Parathyroid adenoma (tissue), 2 donors: ENCODE results near the gene VPS13D.
"Not testable (repeated sequence)": the region's sequence is repeated elsewhere in the genome, so short reads cannot be mapped to it uniquely, and the experiment has no call there.

Experiments
- H2AFZ ChIP-seq: fragments of 300-600 bp; sonication (generic); one replicate; pipeline ENCODE4 v1.7.0; 2017; ENCODE audit warnings: antibody characterized with exemption, mild to moderate bottlenecking
- H3K27ac ChIP-seq: fragments of 300-600 bp; sonication (generic); one replicate; pipeline ENCODE4 v1.7.0; 2017
- H3K27me3 ChIP-seq: fragments of 300-600 bp; sonication (generic); one replicate; pipeline ENCODE4 v1.7.0; 2017; ENCODE audit warnings: low read length; ENCODE audit not compliant: control insufficient read depth, insufficient read depth
- H3K36me3 ChIP-seq: fragments of 300-600 bp; sonication (generic); one replicate; pipeline ENCODE4 v1.7.0; 2017; ENCODE audit warnings: low read length; ENCODE audit not compliant: control insufficient read depth, insufficient read depth
- H3K4me1 ChIP-seq: fragments of 300-600 bp; sonication (generic); one replicate; pipeline ENCODE4 v1.7.0; 2017; ENCODE audit warnings: control low read depth
- H3K4me2 ChIP-seq: fragments of 300-600 bp; sonication (generic); one replicate; pipeline ENCODE4 v1.7.0; 2017; ENCODE audit warnings: low read length
- H3K4me3 ChIP-seq: fragments of 300-600 bp; sonication (generic); one replicate; pipeline ENCODE4 v1.7.0; 2017; ENCODE audit warnings: low read depth, low read length
- H3K79me2 ChIP-seq: fragments of 300-600 bp; sonication (generic); one replicate; pipeline ENCODE4 v1.7.0; 2017; ENCODE audit warnings: control low read depth
- H3K9ac ChIP-seq: fragments of 300-600 bp; sonication (generic); one replicate; pipeline ENCODE4 v1.7.0; 2017; ENCODE audit warnings: mild to moderate bottlenecking
- H3K9me3 ChIP-seq: fragments of 300-600 bp; sonication (generic); one replicate; pipeline ENCODE4 v1.7.0; 2017; ENCODE audit warnings: low read length; ENCODE audit not compliant: control insufficient read depth
- CTCF ChIP-seq: fragments of 300-600 bp; sonication (generic); IDR thresholded peaks from one replicate; pipeline ENCODE4 v1.7.0; 2017; ENCODE audit warnings: antibody characterized with exemption, mild to moderate bottlenecking
- donor health status: primary hyperparathyroidism.

VPS13D gene

GRCh38 chr1:12384836-12385456 lies 155.1 kb downstream of the VPS13D start:
- Histone ChIP-seq H3K4me1 (no peaks in the 10 kb centered on the region), H3K27ac (no peak overlapping the region), H3K4me2 (no peak overlapping the region), H3K4me3 (no peak overlapping the region), H3K9ac (no peak overlapping the region), H3K79me2 (no peaks in the 10 kb centered on the region), H2AFZ (no peak overlapping the region), H3K9me3 (no peaks in the 10 kb centered on the region), H3K36me3 (no peaks in the 10 kb centered on the region), H3K27me3 (no peaks in the 10 kb centered on the region)
- TF ChIP-seq CTCF: no peak

GRCh38 chr1:12386130-12386529 lies 156.3 kb downstream of the VPS13D start:
- H3K9me3 ChIP-seq: no peaks in the 10 kb centered on the region
- H3K4me1 ChIP-seq: no peaks in the 10 kb centered on the region
- H3K4me3 ChIP-seq: no peak overlapping the region
- H3K4me2 ChIP-seq: no peak overlapping the region
- no peaks in the 10 kb centered on the region for H3K27me3 ChIP-seq
- no peak overlapping the region for H2AFZ ChIP-seq
- H3K36me3 ChIP-seq: no peaks in the 10 kb centered on the region
- H3K27ac ChIP-seq: no peak overlapping the region
- no peak for TF ChIP-seq CTCF
- H3K9ac ChIP-seq: no peak overlapping the region
- H3K79me2 ChIP-seq: no peaks in the 10 kb centered on the region

- no peaks in the 10 kb centered on the region for H3K36me3 ChIP-seq
- no peak for TF ChIP-seq CTCF
These were observed 157.8 kb downstream of the VPS13D start for GRCh38 chr1:12387641-12388040.

GRCh38 chr1:12390296-12390695 lies 160.5 kb downstream of the VPS13D start:
- H3K27ac ChIP-seq, H3K79me2 ChIP-seq, H3K27me3 ChIP-seq, H3K4me3 ChIP-seq, H2AFZ ChIP-seq, H3K4me1 ChIP-seq, H3K4me2 ChIP-seq, H3K9ac ChIP-seq, H3K9me3 ChIP-seq, H3K36me3 ChIP-seq: not testable (repeated sequence)

More at GRCh38 chr1:12387641-12388040, 157.8 kb downstream of the VPS13D start:
- Histone ChIP-seq H2AFZ (no peak overlapping the region), H3K27ac (no peak overlapping the region), H3K79me2 (no peaks in the 10 kb centered on the region), H3K9me3 (no peaks in the 10 kb centered on the region), H3K27me3 (no peaks in the 10 kb centered on the region), H3K4me2 (no peak overlapping the region), H3K4me1 (no peaks in the 10 kb centered on the region), H3K9ac (no peak overlapping the region), H3K4me3 (no peak overlapping the region)

- Histone ChIP-seq H3K36me3 (no peaks in the 10 kb centered on the region), H3K27ac (no peak overlapping the region), H3K79me2 (no peaks in the 10 kb centered on the region), H2AFZ (no peak overlapping the region), H3K27me3 (no peaks in the 10 kb centered on the region), H3K9ac (no peak overlapping the region), H3K4me1 (peaks cover 3% of the 10 kb centered on the region), H3K9me3 (no peaks in the 10 kb centered on the region), H3K4me2 (no peak overlapping the region), H3K4me3 (no peak overlapping the region)
- TF ChIP-seq CTCF: no peak
These were observed 167.9 kb downstream of the VPS13D start for GRCh38 chr1:12397462-12398450.
